ENCODE results near the gene DISC1.
"Not testable (repeated sequence)": the region's sequence is repeated elsewhere in the genome, so short reads cannot be mapped to it uniquely, and the experiment has no call there.

The DISC1 gene

GRCh38 chr1:231969076-231969475, 342.5 kb downstream of the DISC1 start:
- DNase-seq = no peak

- not testable (repeated sequence) for DNase-seq
Measured at GRCh38 chr1:231969761-231970160, 343.2 kb downstream of the DISC1 start.

GRCh38 chr1:231970684-231971083, 344.1 kb downstream of the DISC1 start:
- no peak for DNase-seq

GRCh38 chr1:231971397-231972110, 345.0 kb downstream of the DISC1 start:
- no peak for DNase-seq

- DNase-seq = no peak
Measured at GRCh38 chr1:231972111-231972445, 345.5 kb downstream of the DISC1 start.

GRCh38 chr1:231973830-231974229, 347.2 kb downstream of the DISC1 start:
- no peak for DNase-seq

GRCh38 chr1:231976231-231976630, 349.6 kb downstream of the DISC1 start:
- DNase-seq = no peak

- DNase-seq = no peak
Measured at GRCh38 chr1:231981675-231982074, 355.1 kb downstream of the DISC1 start.

GRCh38 chr1:231982871-231983587, 356.4 kb downstream of the DISC1 start:
- no peak for DNase-seq

- DNase-seq = no peak
Measured at GRCh38 chr1:231983588-231984193, 357.1 kb downstream of the DISC1 start.

- DNase-seq = no peak
Measured at GRCh38 chr1:231985296-231986023, 358.9 kb downstream of the DISC1 start.

- no peak for DNase-seq
Measured at GRCh38 chr1:231986631-231987336, 360.2 kb downstream of the DISC1 start.

- DNase-seq = no peak
Measured at GRCh38 chr1:231990388-231990787, 363.8 kb downstream of the DISC1 start.

- DNase-seq = no peak
Measured at GRCh38 chr1:231991231-231991630, 364.6 kb downstream of the DISC1 start.

- DNase-seq = no peak
Measured at GRCh38 chr1:231993968-231994455, 367.4 kb downstream of the DISC1 start.

- no peak for DNase-seq
Measured at GRCh38 chr1:231998791-231999190, 372.2 kb downstream of the DISC1 start.

- no peak for DNase-seq
Measured at GRCh38 chr1:232005300-232005699, 378.7 kb downstream of the DISC1 start.

- DNase-seq = no peak
Measured at GRCh38 chr1:232009741-232010140, 383.2 kb downstream of the DISC1 start.

- DNase-seq = no peak
Measured at GRCh38 chr1:232011961-232012360, 385.4 kb downstream of the DISC1 start.

GRCh38 chr1:232012773-232013386, 386.3 kb downstream of the DISC1 start:
- DNase-seq = peak; percentile 67

GRCh38 chr1:232014941-232015340, 388.4 kb downstream of the DISC1 start:
- DNase-seq = no peak

- no peak for DNase-seq
Measured at GRCh38 chr1:232016616-232017015, 390.0 kb downstream of the DISC1 start.
